ENCODE results near the gene EFS.
"Not testable (repeated sequence)": the region's sequence is repeated elsewhere in the genome, so short reads cannot be mapped to it uniquely, and the experiment has no call there.

EFS gene

DNA sequence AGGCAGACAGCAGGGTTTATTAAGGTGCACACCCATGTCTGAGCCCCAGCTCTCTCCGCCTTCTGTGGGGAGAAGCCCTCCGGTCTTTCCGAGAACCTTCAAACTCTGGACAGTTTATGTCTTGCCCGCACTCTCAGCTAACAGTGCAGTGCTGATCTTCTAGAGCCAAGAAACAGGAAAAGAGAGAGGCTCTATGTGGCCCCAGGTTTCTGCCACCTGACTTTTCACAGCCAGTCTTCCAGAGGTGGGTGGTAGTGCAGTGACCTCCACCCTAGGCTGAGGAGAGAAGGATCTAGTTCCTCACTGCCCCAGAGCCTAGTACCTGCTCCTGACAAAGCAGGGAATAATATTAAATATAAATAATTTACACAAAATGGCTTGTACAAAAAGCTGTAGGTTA lies 8.3 kb downstream of the EFS start:
- no peak for DNase-seq

DNA sequence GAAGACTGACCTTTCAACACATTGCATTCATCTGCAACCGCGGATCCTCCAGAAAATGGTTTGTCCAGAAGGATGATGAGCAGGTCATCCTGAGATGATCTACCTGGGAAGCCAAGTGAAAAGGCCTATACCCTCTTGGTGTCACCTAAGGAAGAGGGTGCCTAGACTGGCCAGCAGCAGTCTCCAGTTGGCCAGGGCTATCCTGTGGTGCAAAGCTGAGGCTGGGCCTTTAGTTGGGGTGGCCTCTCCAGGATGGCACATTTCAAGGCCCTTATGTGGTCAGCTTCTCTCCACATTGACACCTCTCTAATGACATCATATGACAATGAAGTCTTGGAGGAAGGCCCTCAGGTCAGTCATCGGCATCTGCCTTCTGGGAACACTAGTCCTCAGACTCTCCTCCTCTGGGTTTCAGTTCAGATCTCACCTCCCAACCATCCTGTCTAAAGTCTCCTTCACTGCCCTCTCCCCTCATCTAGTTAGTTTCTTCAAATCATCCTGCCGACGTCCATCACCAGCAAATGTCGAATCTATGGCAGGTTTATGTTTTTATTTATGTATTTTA lies 9.0 kb downstream of the EFS start:
- peak; percentile 13 for DNase-seq

DNA sequence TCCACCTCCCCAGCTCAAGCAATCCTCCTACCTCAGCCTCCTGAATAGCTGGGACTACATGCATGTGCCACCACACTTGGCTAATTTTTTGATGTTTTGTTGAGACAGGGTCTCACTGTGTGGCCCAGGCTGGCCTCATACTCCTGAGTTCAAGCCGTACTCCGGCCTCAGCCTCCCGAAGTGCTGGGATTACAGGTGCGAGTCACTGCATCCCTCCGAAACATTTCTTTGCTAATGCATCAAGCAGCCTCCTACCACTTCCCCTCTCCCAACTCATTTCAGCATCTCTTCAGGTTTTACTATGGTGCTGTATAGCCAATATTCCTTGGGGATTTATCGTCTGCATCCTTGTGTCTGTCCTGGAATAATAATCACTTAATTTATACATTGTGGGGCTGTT lies 10.0 kb downstream of the EFS start:
- DNase-seq, result no peak

DNA sequence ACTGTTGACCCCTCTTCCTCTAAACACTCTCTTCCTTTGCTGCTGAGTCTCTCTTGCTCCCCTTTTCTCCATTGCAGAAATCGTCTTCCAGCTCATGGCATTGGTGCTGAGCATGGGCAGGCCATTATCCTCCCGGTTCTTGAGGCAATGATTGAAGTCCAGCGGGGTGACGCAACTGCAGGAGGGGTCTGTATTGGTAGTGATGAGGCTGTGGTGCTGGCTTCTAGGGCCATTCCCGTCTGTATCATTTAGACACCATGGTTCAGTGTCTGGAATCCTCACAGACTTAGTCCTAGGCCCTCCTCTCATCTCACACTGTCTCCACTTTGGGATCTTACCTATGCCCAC lies 11.6 kb downstream of the EFS start:
- no peak for DNase-seq

DNA sequence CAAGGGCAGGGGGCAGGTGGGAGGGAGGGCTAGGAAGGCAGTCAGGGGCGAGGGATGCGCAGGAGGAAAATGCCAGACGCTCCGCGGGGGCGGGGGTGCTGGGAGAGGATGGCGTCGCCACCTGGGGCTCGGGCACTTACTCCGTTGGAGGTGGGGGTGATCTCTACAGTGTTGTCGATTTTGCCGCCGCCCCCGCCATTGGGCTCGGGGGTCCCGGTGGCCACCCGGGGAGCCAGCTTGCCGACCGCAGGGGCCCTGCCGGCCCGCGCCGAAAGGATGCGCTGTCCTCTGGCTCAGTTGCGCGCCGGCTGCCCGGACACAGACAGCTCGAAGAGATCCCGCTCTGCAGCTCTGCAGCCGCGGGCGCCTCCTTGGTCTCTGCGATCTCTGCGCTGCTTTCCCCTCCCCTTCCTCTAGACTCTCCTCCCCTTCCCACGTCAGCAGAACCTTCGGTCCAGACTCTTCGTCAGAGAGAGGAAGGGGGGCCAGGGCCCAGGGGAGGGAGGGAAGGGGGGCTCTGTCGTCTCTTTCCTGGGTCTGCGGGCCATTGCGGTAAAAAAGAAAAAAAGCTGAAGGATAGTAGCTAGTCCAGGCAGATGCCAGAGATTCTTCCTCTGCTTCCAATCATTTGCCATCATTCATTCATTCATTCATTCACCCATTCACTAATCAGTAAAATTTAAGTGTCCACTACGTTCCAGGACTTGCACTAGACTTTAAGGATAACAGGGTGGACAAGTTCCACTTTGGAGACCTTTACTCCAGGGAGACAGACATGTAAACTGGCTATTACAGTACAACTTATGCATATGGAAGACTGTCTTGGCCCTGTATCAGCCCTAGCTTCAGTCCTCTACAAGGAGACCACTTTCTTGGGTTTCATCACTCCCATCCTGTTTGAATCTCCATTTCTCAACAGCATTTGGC lies 12.2 kb downstream of the EFS start, which contains the start of gene SLC22A17:
Gene SLC22A17 (minus strand): TSS at position 382 of the 927 bp plus-strand sequence.
- DNase-seq, result peak; percentile 51

DNA sequence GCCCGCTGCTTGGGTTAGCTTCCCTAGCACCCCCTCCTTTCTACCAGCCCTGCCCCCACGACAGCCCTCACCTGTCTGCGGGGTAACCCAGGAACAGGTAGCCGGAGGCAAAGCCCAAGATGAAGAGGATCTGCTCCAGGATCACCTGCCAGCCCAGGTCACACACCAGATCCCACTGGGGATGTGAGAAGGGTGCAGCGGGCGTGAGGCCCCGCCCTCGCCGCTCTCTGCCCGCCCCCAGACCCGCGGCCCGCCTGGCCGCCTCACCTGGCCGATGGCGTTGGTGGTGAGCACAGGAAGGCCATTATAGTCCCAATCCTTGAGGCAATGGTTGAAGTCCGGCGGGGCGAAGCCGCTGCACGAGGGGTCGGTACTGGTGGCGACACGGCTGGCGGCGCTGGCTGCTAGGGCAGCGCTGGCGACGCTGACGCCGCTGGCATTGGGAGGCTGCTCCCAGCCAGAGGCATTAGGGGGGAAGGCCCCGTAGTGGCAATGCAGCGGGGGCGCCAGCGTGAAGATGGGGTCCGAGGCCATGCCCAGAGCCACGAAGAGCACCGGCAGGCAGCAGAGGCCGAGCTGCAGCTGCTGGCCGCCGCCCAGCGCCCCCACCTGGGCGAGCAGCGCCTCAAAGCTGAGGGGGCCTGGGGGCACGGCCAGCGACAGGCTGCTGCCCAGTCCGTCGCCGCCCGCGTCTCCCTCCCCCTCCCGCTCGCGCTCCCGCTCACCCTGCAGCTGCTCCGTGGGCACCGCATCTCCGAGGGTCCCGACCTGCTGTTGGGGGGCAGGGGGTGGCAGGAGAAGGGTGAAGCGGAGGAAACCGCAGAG lies 13.1 kb downstream of the EFS start:
- DNase-seq, result no peak

GRCh38 chr14:23349156-23349845 lies 15.7 kb downstream of the EFS start:
- DNase-seq, result no peak

GRCh38 chr14:23348297-23348655 lies 16.7 kb downstream of the EFS start:
- DNase-seq, result no peak

GRCh38 chr14:23347406-23348296 lies 17.3 kb downstream of the EFS start:
- DNase-seq, result no peak

DNA sequence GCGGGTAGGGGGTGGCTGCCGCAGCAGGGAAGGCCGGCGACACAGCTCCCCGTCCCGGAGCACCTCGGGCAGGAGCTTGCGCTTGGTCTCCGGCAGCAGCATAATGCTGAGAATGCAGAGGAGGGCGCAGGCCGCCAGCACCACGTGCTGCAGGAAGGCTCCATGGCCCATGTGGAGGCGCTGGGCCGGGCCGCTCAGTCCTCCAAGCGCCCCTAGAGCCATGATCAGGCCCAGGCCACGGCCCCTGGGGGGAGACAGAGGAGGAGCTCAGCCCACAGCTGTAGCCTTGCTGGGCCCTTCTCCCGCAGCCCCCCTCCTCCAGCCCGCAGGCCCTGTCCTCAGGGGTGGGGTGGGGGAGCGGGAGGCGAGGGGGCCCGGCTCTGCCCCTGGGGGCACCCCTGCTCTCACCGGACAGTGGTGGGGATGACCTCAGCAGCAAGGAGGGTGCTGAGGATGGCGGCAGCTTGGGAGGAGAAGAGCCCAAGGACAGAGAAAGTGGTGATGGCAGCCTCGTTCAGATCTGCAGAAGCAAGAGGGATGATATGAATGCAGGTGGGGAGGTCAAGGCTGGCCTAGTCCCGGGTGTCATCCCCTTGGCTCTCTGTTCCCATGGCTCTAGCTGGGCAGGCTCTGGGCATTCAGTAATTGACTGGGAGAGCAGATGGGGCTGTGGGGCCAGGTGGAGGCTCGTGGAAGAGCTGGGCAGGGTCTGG lies 18.1 kb downstream of the EFS start:
- DNase-seq, result no peak

DNA sequence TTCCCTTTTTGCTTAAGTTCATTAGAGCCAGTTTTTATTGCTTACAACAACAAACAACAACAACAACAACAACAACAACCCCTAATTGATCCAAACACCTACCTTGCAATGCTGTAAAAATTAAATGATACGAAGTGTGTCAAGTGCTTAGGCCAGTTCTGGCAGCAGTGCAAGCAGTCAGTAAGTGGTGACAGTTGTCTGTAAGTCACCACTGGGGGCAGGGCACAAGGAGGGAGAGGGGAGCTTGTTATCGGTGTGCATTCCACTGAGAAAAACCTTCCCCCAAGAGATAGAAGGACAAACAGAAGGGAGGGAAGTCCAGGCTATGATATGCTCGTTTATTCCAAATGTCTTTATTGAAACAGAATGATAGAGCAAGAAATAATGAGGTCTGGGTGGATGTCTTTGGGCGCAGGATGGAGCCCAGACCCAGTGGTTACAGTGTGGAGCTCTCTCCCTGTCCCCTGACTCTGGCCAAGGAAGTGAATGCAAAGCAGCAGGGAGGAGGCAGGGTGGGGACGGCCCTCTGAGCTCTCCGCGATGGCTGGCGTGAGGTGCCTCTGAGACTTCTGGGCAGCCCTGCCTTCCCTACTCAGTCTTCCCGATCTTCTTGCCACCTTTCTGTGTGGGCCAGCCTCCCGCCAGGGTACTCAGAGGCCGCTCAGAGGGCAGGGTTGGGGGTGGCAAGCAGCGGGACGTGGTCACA lies 18.8 kb downstream of the EFS start:
- no peak for DNase-seq

- DNase-seq, result peak; percentile 10
Measured at GRCh38 chr14:23344481-23344880, 20.5 kb downstream of the EFS start.

- DNase-seq, result no peak
Measured at GRCh38 chr14:23339506-23340268, 25.3 kb downstream of the EFS start.

GRCh38 chr14:23335623-23336022 lies 29.3 kb downstream of the EFS start:
- DNase-seq, result no peak

GRCh38 chr14:23327947-23328744 lies 36.8 kb downstream of the EFS start:
- DNase-seq, result peak; percentile 80

DNA sequence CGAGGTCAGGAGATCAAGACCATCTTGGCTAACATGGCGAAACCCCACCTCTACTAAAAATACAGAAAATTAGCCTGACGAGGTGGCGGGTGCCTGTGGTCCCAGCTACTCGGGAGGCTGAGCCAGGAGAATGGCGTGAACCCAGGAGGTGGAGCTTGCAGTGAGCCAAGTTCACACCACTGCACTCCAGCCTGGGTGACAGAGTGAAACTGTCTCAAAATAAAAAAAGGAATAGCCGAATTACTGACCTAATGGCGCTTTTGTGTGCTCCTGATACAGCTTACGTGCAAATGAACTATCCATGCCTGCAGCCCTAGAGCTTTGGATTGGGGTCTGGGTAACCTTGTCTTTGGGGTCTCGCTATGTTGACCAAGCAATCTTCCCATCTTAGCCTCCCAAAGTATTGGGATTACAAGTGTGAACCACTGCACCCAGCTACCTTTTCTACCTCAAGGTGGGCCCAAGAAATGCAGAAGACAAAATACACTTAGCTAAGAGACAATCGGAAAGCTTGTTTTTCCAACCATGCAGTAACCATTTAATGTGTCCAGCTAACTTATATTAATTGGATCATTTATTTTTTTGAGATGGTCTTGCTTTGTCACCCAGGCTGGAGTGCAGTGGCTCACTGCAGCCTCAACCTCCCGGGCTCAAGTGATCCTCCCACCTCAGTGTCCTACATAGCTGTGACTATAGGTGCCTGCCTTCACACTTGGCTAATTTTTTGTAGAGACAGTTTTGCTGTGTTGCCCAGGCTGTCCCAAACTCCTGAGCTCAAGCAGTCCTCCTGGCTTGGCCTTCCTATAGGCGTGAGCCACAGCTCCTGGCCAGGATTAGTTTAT lies 38.3 kb downstream of the EFS start:
- no peak for DNase-seq

- DNase-seq, result not testable (repeated sequence)
Measured at GRCh38 chr14:23325746-23326145, 39.2 kb downstream of the EFS start.

- no peak for DNase-seq
Measured at GRCh38 chr14:23324993-23325392, 40.0 kb downstream of the EFS start.
